ENCODE data around the gene FZD10.

DNA sequence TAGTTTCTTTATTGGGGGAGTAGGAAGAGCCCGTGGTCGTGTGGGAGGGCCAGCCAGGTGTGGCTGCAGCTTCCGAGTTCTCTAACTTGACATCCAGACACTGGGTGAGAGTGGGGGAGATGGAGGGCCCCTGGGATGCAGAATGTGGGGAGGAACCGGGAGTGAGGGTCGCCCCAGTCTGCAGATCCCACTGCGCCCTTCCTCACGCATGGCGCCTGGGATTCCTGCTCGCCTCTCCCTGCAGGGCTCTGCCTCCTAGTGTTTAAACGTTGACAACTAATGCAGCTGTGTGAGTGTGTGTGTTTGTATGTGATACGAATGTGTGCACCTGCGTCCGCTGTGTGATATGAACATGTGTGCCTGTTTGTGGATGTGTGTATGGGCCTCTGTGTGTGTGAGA lies 34.6 kb downstream of the FZD10 start:
- TF ChIP-seq, protein P1, sequence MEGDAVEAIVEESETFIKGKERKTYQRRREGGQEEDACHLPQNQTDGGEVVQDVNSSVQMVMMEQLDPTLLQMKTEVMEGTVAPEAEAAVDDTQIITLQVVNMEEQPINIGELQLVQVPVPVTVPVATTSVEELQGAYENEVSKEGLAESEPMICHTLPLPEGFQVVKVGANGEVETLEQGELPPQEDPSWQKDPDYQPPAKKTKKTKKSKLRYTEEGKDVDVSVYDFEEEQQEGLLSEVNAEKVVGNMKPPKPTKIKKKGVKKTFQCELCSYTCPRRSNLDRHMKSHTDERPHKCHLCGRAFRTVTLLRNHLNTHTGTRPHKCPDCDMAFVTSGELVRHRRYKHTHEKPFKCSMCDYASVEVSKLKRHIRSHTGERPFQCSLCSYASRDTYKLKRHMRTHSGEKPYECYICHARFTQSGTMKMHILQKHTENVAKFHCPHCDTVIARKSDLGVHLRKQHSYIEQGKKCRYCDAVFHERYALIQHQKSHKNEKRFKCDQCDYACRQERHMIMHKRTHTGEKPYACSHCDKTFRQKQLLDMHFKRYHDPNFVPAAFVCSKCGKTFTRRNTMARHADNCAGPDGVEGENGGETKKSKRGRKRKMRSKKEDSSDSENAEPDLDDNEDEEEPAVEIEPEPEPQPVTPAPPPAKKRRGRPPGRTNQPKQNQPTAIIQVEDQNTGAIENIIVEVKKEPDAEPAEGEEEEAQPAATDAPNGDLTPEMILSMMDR (IDR thresholded peaks at IDR 0.05), result no peak
- TF ChIP-seq POLR2A (IDR thresholded peaks at IDR 0.05), result no peak

All from body of pancreas (tissue), 4 donors.